NCI-H1436 (cell line): ENCODE data around the gene UPP2.

Source experiments
- DNase-seq: peaks from one replicate; lab custom pipeline; 2025; lab: John Stamatoyannopoulos, UW

The UPP2 gene

DNA sequence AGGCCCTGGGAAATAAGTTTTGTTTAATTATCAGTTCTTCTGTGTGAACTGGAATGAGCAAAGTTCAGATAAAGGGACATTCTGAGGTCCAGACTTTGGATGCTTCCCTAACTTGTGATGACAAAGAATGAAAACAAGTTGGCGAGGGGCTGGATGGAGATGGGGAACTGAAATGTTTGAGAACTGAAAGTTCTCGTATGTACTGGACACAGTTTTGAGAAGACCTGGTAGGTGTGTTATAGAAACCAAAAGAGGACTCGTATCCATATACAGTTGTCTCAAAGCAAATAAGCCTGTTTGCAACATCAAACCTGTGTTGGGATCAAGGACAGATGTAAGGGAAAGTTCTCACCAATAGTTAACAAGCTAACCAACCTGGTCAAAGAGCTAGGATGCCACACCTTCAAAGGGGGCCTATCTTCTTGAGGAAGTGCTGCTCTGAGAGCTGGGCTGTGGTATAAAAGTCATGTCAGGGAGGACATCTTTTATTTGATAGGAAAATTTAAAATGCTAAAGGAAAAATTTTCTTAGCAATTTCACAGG lies at the start of gene UPP2:
Gene UPP2 (plus strand): TSS at position 493 of the 543 bp plus-strand sequence. CDS start 188 bp downstream, outside the sequence.
- no peak for DNase-seq

DNA sequence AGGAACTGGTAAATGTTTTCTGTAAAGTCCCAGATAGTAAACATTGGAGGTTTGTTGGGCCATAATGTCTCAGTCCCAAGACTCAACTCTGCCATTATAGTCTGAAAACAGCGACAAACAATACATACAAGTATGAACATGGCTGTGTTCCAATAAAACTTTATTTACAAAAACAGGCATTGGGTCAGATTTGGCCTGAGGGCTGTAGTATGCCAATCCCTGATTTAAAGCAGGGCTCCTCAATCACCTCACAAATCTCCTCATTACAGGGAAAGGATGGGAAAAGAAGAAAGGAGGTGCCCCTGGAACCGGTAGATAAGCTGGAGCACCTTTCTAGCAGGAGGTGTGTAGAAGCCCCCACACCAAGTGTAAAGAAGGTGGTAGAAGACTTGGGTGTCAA lies 48.9 kb upstream of the UPP2 start:
- DNase-seq: no peak

DNA sequence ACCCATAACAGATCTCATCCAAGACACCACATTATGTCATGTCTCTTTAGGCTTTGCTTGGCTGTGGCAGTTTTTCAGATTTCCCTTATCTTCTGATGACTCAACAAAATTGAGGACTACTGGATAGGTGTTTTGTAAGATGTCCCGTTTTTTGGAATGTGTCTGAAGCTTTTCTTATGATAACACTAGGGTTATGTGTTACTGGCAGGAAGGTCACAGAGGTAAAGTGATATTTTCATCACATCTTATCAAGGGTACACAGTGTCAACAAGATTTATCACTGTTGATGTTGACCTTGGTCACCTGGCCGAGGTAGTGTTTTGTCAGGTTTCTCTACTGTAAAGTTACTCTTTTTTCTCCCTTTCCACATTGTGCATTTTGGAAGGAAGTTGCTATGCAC lies 44.8 kb upstream of the UPP2 start:
- DNase-seq: no peak

DNA sequence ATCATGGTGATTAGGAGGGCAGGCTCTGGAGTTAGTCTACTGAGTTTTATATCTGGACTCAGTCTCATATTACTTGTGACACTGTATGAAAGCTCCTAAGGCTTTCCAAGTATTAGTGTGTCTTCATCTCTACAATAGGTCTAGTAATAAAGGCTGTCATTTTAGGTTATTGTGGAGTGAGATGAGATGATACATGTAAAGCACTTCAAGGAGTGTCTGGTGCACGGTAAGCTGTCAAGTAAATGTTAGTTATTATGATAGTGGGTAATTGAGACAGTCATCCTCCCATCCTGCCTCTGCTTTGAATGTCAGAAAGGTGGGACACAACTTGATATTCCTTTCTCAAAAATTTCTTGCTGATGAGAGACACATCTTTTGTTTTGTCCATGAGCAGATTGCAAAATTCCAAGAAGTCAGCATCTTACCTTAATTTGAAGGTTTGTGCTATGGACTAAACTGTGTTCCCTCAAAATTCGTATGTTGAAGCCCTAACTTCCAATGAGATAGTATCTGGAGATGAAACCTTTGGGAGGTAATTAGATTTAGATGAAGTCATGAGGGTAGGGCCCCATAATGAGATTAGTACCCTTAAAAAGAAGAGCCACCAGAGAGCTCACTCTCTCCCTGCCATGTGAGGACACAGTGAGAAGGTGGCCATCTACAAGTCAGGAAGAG lies 41.4 kb upstream of the UPP2 start:
- no peak for DNase-seq

DNA sequence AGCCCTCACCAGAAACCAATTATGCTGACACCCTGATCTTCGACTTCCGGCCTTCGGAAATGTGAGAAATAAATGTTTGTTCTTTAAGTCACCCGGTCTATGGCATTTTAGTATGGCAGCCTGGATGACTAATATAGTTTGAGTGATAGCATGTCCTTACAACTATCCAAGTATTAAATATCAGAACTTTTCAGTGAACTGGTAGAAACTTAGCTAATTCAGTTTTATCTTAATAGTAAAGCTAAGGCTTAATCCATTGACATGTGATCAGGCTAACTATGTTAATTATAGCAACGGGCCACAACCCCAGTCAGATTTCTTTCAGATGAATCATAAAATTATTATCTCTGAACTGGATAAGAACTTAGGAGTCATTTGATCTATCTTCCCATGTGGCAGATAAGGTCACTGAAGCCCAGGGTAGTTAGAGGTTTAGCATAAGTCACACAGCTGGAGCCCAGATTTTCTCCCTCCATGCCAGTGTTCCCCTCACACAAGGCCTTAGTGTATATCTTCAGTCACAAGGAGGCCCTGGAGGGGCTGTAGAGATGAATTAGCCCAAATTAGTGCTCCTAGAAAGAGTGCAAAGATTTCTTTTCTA lies 40.7 kb upstream of the UPP2 start:
- DNase-seq: no peak

DNA sequence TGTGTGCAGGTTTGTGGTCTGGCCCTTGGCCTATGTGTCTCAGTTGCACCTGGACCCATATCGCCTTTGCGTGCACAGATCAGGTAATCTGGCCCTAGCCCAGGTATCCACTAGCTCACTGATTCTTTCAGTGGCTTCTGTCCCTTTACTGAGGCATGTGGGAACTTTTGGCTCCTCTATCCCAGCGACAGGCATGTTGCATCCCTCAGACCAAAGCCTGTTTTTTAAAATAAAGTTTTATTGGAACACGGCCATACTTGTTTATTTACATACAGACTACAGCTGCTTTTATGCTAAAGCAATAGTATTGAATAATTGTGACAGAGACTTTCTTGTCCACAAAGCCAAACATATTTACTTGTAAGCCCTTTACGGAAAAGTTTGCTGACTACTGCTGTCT lies 39.9 kb upstream of the UPP2 start:
- DNase-seq: no peak

DNA sequence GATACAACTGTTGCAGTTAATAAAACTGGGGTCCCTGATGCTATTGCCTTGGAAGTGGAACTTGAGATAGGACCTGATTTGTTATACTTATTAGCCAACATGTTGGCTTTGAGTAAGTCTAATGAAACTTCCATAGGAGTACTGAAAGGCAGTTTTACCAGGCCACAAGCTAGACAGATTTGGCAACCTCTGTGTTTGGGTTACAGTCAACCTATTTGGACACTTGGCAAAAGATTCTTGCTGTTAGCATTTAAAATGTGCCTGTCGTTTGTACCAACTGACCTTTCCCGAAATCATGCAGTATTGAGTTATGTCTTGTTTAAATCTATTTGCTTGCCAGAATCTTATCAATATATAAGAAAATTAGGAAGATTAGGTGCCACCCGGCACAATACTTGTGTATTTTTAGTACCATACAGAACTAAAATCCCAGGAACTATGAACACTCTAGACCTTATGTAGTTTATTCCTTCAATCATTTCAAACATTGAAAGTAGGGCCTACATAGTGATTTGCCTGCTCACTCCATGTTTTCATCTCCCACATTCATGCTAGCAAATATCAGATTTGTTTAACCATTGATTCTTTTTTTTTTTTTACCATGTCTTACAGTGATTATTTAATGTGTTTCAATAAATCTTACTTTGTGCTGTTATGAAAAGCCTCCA lies 35.5 kb upstream of the UPP2 start:
- no peak for DNase-seq

DNA sequence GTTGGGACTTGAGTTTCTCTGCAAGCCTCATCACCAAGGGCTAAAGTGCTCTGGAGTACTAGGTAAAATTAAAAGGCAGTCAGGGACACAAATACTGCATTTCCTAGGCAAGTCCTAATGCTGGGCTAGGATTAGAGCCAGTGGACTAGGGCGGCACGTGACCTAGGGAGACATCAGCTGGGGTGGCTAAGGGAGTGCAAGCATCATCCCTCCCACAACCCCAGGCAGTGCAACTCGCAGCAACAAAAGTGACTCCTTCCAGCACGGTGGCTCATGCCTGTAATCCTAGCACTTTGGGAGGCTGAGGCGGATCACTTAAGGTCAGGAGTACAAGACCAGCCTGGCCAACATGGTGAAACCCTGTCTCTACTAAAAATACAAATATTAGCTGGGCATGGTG lies 30.7 kb upstream of the UPP2 start:
- no peak for DNase-seq

DNA sequence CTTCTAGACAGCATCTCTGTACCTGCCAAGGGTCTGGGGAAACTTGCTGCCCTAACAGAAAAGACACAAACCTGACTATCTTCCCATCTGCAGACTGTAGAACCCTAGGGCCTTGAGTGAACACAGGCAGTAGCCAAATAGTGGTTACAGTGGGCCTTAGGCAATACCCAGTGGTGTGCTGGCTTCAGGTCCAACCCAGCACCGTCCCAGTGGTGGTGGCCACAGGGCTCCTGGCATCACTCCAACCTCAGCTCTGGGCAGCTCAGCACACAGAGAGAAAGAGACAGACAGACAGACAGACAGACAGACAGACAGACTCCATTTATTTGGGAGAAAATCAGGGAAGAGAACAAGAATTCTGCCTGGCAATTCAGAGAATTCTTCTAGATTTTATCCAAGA lies 29.3 kb upstream of the UPP2 start:
- no peak for DNase-seq

DNA sequence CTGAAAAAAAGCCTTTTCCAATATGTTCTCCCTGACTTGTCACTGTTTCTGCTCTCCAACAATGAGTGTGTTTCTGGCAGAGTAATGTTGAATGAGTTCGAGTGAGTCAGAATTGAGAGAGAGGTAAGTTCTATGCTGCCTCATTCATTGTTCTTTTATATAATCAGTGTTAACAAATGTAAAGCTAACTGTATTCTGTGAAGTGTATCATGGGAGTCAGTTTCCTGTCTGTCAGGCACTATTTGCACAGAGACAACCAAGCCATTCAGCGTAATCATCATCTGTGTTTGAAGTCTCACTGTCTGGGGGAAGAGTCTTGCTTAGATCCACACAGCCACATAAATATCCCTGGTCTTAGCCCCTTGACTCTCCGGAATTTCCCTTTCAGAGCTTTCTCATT lies 22.0 kb upstream of the UPP2 start:
- DNase-seq: peak; percentile 18

DNA sequence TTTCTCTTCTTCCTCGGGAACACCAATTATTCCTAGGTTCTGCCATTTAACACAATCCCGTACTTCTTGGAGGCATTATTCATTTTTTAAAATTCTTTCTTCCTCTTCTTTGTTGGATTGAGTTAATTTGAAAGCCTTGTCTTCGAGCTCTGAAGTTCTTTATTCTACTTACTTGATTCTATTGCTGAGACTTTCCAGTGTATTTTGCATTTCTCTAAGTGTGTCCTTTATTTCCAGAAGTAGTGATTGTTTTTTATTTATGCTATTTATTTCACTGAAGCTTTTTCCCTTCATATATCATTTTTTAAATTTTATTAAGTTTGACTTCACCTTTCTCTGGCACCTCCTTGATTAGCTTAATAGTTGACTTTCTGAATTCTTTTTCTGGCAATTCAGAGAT lies 13.6 kb upstream of the UPP2 start:
- DNase-seq: no peak

DNA sequence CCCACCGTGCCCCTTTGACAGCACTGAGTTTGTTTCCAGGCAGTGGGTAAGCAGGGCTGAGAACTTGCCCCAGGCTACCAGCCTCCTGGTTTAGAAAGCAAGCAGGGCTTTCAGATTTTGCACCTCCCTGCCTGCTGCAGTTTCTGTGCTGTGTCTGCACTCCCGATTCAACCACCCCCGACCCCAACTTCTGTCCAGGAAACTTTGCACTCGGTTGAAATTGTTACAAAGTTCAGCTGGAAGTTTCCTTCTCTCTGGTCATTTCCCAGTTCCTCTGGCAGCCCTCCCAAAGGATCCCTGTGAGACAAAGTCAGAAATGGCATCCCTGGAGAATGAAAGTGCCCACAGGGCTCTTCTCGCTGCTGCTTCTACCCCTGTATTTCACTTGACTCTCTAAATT lies 12.4 kb upstream of the UPP2 start:
- no peak for DNase-seq

DNA sequence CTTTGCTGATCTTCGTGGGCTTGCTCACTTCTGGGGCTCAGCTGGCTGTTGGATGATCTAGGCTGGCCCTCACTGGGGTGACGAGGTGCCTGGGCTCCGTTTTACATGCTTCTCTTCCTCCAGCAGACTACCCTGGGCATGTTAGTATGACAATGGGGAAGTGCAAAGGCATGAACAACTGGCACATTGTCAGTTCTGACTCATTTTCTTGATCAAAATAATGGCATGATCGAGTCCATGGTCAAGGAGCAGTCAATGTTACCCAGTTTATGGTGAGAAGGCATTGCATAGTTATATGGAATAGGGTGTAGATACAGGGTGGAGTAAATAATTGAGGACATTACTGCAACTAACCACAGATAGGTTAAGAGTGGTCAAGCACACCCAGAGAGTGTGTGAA lies 10.0 kb upstream of the UPP2 start:
- no peak for DNase-seq

DNA sequence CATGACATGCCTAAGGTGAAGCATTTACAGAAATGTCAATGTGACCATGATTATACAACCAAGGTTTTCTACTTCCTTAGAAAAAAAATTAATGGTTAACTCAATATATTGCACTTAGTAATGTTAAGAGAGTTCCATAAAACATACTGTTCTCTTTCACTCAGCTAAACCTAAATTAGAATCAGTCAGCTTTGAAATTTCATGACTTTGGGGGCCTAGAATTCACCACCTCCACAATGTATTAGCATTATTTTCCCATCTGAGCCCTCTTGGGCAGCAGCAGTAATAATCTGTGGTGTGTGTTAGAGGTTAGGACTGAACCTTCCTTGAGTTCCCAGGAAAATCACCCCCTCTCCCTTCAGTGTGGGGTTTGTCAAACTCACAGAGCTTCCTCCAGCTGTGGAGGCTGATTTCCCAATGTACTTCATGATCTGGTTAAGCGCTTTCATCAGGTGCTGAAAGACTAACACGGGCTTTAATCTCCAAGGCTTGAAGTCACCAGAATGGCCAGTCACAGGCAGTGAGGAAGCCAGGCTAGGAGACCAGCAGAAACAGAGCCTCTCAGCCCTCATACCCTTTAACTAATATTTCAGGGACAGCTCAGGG lies 7.1 kb upstream of the UPP2 start:
- no peak for DNase-seq

DNA sequence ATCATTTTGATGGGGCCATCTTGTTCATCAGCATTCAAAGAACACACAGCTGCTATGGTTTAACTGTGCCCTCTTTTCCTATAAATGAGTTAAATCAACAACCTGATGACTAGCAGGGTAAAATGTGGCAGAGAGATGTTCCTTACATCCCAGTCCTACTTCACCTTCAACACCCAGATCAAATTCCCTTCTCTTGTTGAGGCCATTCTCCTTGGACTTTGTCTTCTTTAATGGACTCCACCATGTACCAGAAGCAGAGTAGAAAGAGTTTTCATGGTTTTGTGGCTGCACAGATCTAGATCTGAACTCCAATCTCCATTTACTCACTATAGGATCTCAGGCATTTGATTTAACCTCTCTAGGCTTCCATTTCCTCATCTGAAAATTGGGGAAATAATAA lies 6.4 kb upstream of the UPP2 start:
- no peak for DNase-seq

DNA sequence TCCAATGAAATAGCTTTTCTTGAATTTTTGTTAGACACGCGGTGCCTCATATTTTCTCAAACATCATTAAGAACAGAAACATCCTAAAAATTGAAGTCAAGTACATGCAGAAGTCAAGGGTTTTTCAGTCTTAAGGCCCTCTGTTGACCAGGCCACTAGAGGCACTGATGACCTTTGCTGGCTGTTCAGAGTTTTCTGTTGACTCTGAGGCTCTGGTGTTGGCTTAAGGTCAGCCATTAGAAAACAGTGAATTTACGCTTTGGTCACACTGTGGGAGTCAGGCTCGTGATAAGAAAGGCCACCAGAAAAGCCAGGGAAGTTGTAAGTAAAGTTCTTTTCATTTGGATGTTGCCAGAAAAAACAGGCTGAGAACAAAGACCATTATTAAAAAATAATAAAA lies 5.8 kb upstream of the UPP2 start:
- DNase-seq: no peak

DNA sequence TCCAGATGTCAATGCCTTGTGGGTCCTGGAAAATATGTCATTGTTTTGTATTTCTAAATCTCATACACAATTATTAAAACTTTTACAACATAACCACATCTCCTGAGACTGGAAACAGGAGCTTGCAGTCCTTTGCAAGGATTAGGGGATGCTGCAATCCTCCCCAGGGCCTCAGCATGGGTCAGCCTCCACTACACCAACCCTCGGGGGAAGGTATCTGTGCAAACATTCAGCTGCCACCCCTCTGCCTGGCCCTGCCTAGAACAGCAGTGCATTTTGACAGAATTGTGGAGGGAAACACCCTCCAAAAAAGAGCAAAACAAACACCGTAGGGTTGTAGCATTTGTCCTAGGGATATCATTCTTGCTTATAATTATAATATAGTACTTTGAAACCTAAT lies 4.2 kb upstream of the UPP2 start:
- DNase-seq: no peak

DNA sequence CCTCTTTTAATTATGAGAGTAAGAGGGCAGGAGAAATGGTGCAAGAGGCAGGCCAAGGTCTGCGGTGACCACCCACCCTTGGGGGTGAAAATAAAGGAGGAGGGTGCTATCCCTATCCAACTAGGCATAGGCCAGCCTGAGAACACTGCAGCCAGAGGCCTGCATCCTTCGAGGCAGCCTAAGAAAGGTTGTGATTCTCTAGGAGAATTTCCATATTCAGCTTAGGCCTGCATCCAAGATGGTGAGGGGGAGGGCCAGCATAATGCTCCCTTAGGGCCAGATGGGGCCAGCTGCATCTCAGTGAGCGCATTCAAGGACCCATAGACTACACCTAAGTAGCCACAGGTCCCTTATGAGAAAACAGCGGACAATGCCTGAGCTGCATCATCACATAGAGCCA lies 3.5 kb upstream of the UPP2 start:
- no peak for DNase-seq

DNA sequence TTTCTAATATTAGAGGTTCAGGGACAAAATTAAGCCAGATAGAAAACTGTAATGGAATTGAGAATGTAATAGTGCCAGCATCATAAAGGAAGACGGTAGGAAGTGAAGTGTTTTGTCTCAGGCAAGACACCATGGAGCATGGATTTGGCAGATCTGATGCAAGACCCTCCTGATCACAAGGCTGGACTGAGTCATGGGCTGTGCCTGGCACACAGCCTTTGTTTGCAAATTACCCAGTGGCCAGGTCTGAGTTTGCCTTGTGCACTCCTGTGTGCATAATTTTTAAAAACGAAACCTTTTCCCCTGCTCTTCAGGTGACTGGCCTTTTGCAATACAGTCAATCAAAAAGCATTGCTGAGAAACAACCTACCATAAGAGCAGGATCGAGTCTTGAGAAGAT lies 2.0 kb upstream of the UPP2 start:
- DNase-seq: no peak

DNA sequence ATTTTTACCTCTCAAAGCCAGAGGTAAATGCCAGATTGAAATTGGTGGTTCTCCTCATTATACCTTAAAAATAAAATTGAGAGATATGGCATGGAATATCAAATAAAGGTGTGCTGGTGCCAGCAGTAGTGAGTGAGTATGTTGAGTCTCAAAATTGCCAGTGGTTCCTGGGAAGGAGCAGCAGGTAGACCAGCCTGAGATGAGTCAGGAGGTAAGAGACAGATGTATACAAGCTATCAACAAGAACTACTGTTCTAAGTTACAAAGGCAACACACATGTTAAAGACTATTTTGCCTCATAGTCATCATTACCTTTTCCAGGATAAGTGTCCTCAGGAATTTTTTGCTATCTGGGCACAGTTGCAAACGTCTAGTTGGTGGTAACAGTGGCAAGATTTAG lies 1.3 kb upstream of the UPP2 start:
- DNase-seq: no peak

DNA sequence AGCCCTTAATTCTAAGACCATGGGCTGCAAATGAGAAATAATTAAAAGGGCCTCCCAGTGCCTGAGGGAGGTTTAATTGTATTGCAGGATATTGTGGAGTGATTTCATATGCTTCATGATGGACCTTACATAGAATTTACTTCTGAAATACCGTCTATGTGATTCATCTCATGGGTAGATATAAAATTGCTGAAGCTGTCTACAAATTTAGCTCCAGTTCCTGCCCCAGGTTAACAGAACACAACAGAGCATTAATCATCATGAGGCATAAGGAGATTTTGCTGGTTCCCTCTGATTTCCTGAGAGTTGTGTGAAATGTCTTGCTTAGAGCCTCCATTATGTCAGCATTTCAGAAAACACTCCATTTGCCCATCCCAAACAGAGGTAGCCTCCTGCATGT lies 770 bp downstream of the UPP2 start:
- no peak for DNase-seq

DNA sequence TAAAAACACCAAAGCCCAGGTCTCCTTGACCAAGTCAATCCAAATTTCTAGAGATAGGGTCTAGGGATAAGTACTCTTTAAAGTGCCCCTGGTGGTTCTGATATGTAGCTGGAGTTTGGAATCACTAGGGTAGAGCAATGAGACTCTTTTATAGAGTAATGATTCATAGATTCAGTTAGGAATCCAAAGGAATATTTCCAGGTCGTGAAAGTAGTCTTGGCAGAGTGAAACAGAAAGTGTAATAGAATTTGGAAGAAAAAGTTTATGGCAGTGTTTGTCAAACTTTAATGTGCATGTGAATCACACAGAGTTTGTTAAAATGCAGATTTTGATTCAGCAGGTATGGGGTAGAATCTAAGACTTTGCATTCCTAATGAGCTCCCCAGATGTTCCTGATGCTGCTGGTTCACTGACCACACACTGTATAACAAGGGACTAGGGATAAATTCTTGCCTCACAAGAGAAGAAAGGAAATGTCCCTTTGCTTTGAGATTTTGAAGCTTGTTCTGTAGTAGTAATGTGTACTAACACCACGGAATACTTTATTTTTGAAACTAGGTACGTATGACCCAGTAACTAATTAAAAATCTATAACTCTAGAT lies 1.8 kb downstream of the UPP2 start:
- no peak for DNase-seq

DNA sequence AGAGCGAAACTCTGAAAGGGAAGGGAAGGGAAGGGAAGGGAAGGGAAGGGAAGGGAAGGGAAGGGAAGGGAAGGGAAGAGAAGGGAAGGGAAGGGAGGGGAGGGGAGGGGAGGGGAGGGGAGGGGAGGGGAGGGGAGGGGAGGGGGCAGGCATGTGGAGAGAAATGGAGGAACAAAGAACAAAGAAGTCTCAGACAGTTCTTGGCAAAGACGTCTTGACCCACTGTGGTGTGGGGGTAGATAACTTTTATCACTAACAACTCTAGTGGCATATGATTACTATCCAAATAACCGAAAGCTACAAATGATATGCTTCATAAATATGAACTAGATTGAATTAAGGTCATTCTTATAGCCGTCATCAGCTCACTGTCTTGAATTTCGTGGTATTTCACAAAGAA lies 3.2 kb downstream of the UPP2 start:
- no peak for DNase-seq
